GM12891 (cell line): Measurements from ENCODE around the gene TMEM87B.
"Not testable (repeated sequence)": the region's sequence is repeated elsewhere in the genome, so short reads cannot be mapped to it uniquely, and the experiment has no call there.

Experiments used
- DNase-seq: peaks from one replicate; pipeline ENCODE4 v3.0.0; 2011; ENCODE audit warnings: low spot score; ENCODE audit not compliant: insufficient read length
- FAIRE-seq: peaks from 2 replicates; lab custom pipeline; 2011; peaks lifted over from hg19 to GRCh38; lab: Jason Lieb, UNC
- PAX5 ChIP-seq: IDR thresholded peaks from 2 replicates; pipeline ENCODE4 v1.6.1; 2011; ENCODE audit warnings: low read length, moderate library complexity, mild to moderate bottlenecking; ENCODE audit not compliant: insufficient read depth, severe bottlenecking
- POLR2A ChIP-seq: IDR thresholded peaks from 2 replicates; pipeline ENCODE4 v1.6.1; 2011; ENCODE audit warnings: low read depth, low read length, control low read depth
- POLR2AphosphoS5 ChIP-seq: IDR thresholded peaks from 2 replicates; pipeline ENCODE4 v1.6.1; 2011; ENCODE audit warnings: low read depth, low read length, control low read depth
- POU2F2 ChIP-seq: IDR thresholded peaks from 2 replicates; pipeline ENCODE4 v1.6.1; 2011; ENCODE audit warnings: low read depth, mild to moderate bottlenecking, control low read depth, low read length, moderate library complexity
- SPI1 ChIP-seq: IDR thresholded peaks from 2 replicates; pipeline ENCODE4 v1.6.1; 2011; ENCODE audit warnings: low read depth, low read length, control low read depth
- TAF1 ChIP-seq: IDR thresholded peaks from 2 replicates; pipeline ENCODE4 v1.6.1; 2011; ENCODE audit warnings: low read depth, low read length, control low read depth

The TMEM87B gene

DNA sequence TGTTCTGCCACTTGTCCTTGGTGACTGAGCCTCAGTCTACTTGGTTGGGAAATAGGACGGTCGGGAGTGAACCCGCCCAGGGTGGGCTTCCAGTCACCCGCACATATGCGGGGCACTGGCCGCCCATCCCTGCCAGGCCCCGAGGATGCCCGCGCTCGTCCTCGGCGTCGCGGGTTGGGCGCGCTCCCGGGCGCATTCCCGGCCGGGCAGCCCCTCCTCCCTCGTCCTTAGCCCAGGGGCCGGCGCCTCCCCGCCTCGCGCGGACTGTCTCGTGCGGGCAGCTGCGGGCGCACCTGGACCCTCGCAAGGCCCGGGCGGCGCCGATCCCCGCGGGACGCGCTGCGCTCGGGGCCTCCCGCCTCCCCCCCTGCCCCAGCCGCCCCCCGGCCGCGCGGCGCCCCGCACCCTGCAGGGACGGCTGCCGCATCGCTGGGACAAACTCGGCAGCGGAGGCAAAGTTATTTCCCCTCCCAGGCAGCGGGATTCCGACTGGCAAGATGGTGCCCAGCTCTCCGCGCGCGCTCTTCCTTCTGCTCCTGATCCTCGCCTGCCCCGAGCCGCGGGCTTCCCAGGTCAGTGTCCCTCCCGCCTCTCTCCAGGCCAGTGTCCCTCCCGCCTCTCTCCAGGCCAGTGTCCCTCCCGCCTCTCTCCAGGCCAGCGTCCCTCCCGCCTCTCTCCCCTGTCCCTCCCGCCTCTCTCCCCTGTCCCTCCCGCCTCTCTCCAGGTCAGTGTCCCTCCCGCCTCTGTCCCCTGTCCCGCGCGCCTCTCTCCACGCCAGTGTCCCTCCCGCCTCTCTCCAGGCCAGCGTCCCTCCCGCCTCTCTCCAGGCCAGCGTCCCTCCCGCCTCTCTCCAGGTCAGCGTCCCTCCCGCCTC is 83.3 kb downstream of the TMEM87B start, which contains the start of gene FBLN7:
Gene FBLN7 (plus strand): TSS at position 227 of the 874 bp plus-strand sequence. CDS start 271 bp downstream, at position 498.
- TF ChIP-seq POLR2AphosphoS5: no peak
- TF ChIP-seq SPI1: no peak
- no peak for TF ChIP-seq POLR2A
- no peak for TF ChIP-seq TAF1
- TF ChIP-seq PAX5: no peak
- TF ChIP-seq POU2F2: no peak
- FAIRE-seq (no peak), DNase-seq (no peak)

DNA sequence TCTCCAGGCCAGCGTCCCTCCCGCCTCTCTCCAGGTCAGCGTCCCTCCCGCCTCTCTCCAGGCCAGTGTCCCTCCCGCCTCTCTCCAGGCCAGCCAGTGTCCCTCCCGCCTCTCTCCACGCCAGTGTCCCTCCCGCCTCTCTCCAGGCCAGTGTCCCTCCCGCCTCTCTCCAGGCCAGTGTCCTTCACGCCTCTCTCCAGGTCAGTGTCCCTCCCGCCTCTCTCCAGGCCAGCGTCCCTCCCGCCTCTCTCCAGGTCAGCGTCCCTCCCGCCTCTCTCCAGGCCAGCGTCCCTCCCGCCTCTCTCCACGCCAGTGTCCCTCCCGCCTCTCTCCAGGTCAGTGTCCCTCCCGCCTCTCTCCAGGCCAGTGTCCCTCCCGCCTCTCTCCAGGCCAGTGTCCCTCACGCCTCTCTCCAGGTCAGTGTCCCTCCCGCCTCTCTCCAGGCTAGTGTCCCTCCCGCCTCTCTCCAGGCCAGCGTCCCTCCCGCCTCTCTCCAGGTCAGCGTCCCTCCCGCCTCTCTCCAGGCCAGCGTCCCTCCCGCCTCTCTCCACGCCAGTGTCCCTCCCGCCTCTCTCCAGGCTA is 84.1 kb downstream of the TMEM87B start:
- not testable (repeated sequence) for FAIRE-seq, DNase-seq

DNA sequence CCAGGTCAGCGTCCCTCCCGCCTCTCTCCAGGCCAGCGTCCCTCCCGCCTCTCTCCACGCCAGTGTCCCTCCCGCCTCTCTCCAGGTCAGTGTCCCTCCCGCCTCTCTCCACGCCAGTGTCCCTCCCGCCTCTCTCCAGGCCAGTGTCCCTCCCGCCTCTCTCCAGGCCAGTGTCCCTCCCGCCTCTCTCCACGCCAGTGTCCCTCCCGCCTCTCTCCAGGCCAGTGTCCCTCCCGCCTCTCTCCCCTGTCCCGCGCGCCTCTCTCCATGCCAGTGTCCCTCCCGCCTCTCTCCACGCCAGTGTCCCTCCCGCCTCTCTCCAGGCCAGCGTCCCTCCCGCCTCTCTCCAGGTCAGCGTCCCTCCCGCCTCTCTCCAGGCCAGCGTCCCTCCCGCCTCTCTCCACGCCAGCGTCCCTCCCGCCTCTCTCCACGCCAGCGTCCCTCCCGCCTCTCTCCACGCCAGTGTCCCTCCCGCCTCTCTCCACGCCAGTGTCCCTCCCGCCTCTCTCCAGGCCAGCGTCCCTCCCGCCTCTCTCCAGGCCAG is 84.7 kb downstream of the TMEM87B start:
- not testable (repeated sequence) for DNase-seq, FAIRE-seq

DNA sequence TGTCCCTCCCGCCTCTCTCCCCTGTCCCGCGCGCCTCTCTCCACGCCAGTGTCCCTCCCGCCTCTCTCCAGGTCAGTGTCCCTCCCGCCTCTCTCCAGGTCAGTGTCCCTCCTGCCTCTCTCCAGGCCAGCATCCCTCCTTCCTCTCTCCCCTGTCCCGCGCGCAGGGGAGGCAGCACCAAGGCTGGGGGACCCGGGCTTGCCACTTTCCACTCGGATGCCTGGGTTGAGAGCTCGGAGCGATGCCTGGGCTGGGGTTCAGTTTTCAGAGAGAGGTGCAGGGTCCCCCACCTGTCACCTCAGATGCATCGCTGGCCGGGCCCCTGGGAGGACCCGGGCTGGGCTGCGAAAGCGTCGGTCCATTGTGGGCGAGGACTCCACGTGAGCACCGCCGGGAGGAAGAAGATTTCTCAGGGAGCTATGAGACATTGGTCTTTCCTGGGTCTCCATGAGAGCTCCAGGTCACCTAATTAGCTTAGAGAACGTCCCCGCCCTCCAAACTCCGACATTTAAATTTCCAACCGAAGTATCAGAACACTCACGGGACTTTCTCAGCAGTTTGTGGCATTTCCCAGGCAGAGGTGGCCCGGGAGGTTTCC is 85.2 kb downstream of the TMEM87B start:
- FAIRE-seq (no peak), DNase-seq (no peak)
- TF ChIP-seq SPI1 (no peak), TAF1 (no peak), POLR2A (no peak), PAX5 (no peak), POLR2AphosphoS5 (no peak), POU2F2 (no peak)

DNA sequence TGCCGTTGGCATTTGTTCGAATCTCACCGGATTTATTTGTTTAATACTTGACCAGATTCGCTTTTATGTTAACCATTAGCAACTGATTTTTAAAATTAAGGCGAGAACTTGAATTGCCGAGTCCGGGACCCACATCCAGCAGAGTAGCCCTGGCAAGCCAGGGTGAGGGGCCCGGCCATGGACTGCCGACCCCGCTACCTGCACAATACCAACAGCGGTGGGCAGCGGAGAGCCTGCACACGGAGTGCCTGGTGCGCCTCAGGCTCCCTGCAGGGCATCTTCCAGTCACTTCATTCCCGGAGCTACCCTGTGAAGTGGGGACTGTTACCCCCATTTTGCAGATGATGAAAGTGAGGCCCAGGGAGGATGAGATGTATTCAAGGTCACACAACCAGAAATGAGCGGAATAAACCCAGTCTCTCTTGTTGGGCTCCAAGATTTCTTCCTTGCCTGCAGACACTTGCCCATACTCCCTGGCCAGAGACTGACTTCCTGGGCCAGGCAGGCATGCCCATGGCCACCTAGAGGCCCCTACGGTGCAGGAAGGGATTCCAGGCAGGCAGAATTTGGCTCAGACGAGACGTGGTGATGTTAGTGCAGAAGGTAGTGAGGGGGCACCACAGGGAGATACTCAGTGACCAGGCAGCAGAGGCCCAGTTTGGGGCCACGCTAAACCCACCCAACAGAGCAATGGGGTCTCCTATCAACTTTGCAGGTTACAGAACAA is 86.0 kb downstream of the TMEM87B start:
- TF ChIP-seq POU2F2: no peak
- TF ChIP-seq TAF1: no peak
- no peak for TF ChIP-seq POLR2AphosphoS5
- TF ChIP-seq PAX5: no peak
- no peak for TF ChIP-seq POLR2A
- no peak for TF ChIP-seq SPI1
- no peak for DNase-seq
- FAIRE-seq: no peak

DNA sequence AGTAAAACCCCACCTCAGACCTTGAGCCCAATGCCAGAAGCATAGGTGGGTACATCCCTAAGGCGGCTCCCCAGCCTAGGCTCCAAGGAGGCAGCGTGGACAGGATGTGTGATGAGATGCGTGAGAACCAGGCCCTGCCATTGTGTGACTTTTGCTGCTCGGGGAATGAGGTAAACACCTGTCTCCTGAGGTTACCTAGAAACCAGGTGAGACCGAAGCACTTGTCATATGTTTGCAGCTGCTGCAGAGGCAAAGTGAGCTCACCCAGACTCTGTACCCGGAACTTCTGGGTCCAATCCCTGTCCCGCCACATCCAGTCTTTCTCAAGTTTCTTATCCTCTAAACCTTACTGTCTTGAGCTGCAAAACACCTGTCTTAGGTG is 86.5 kb downstream of the TMEM87B start:
- TF ChIP-seq POU2F2: no peak
- no peak for TF ChIP-seq POLR2AphosphoS5
- no peak for TF ChIP-seq SPI1
- no peak for TF ChIP-seq TAF1
- no peak for TF ChIP-seq PAX5
- no peak for TF ChIP-seq POLR2A
- DNase-seq (no peak), FAIRE-seq (no peak)

DNA sequence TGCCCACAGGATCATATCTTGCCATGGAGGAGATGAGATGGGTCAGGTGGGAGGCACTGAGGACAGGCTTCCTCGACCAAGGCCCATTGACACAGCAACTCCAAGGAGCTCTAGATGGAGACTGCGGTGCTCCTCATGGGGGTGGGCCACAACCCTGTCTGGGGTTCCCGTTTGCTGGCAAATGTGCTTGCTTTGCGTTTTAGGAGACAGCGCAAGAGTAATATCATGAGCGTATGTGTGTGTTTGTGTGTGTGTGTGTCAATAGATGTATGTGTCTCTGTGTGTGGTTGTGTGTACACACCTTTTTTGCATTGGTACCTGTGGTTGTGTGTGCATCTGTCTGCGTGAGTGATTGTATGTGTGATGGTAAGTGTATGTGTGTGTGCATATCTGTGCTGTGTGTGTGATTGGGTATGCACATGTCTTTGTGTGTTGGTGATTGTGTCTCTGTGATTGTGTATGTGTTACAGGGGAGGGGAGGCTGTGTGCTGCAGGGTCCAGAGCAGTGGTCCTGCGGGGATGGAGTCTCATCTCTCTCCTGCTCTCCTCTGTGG is 87.5 kb downstream of the TMEM87B start:
- no peak for DNase-seq
- FAIRE-seq: no peak
- TF ChIP-seq TAF1 (no peak), POLR2A (no peak), POU2F2 (no peak), PAX5 (no peak), POLR2AphosphoS5 (no peak), SPI1 (no peak)

DNA sequence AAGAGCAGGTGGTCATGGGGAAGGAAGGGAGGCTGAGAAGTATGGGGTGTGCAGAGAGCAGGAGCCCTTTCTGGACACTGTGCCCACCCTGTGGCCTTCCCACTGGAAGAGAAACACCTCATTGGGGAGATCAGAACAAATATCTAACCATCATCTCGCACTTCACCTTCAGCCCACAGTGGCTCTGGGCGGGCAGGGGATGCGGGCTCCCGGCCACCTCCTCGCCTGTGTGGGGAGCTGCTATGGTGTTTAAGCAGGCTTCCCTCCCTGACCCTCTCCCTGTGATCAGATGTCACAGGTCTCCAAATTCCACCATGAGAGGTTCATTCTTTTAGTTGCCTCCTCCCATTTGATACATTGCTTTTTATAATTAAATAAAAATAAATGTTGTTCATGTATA is 88.1 kb downstream of the TMEM87B start:
- FAIRE-seq (no peak), DNase-seq (no peak)

DNA sequence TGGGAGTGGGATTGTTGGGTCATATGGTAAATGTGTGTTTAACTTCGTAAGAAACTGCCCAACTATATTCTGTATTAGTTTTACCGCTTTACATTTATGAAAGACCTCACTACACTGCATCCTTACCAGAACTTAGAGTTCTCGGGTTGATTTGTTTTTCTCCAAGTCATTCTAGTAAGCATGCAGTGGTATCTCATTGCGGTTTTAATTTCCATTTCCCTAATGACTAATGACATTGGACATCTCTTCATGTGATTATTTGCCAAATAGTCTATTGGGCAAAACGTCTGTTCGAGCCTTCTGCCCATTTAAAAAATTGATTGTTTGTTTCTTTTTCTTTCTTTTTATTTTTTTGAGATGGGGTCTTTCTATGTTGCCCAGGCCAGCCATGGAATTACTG is 89.9 kb downstream of the TMEM87B start:
- no peak for FAIRE-seq
- DNase-seq: no peak
- TF ChIP-seq SPI1 (no peak), TAF1 (no peak), PAX5 (no peak), POU2F2 (no peak)

More for the DNA sequence above, 88.1 kb downstream of the TMEM87B start:
- TF ChIP-seq TAF1 (no peak), POLR2A (no peak), PAX5 (no peak), POLR2AphosphoS5 (no peak), SPI1 (no peak), POU2F2 (no peak)
